Measurements from ENCODE around the gene STXBP6.

DNA sequence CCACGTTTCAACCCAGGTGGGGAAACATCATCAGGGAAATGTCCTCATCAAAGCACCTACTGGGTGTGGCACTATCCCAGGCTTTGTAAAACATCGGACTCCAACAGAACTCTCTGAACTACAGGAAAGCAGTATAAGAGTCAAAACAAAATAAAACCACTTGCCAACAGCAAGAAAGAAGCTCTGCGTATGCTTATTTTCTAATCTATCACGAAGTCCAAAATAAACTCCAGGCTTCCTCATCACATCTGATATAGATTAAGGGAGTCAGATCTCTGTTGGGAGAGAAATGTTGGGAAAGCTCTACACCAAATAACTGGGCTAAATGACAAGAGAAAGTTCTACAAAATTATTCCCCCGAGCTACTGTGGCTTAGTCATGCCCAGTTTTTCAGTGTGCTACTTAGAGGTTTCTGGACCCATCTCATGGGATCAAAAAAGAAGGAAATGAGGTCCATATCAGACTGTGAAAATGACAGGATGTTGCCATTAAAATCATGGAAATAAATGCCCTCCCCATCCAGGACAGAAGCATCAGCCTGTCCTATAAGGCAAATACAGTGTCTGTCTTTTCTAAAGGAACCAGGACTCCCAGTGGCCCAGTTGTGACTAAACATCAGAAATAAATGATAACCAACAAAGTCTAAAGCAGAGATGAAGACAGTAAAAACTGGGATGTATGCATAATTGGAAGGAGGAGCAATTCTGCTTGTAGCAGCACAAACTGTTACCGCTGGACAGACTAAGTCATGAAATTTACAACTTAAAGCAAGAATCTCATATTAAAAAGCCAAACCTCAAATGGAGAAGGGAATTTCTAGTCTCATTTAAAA, 149.5 kb downstream of the STXBP6 start:
- no peak for TF ChIP-seq RARB (CRISPR knock-in tag; IDR thresholded peaks at IDR 0.05)
- no peak for TF ChIP-seq OSR1 (CRISPR knock-in tag; IDR thresholded peaks at IDR 0.05)
- no peak for TF ChIP-seq PATZ1 (CRISPR knock-in tag; IDR thresholded peaks at IDR 0.05; ENCODE audit: borderline replicate concordance)
- no peak for TF ChIP-seq TOX (CRISPR knock-in tag; IDR thresholded peaks at IDR 0.05; ENCODE audit: borderline replicate concordance)
- TF ChIP-seq ZC3H10 (CRISPR knock-in tag; IDR thresholded peaks at IDR 0.05), result no peak
- TF ChIP-seq CSRNP3 (CRISPR knock-in tag; IDR thresholded peaks at IDR 0.05), result no peak
- TF ChIP-seq ESRRG (CRISPR knock-in tag; IDR thresholded peaks at IDR 0.05), result no peak
- no peak for TF ChIP-seq ZFP30 (CRISPR knock-in tag; IDR thresholded peaks at IDR 0.05)
- no peak for TF ChIP-seq CREB5 (CRISPR knock-in tag; IDR thresholded peaks at IDR 0.05; ENCODE audit: low read depth)
- no peak for TF ChIP-seq TCF4 (CRISPR knock-in tag; IDR thresholded peaks at IDR 0.05; ENCODE audit: borderline replicate concordance)
- no peak for TF ChIP-seq ARNTL (CRISPR knock-in tag; IDR thresholded peaks at IDR 0.05; ENCODE audit: borderline replicate concordance, low read depth)
- no peak for TF ChIP-seq ZFP3 (CRISPR knock-in tag; IDR thresholded peaks at IDR 0.05)
- no peak for TF ChIP-seq CSDC2 (CRISPR knock-in tag; IDR thresholded peaks at IDR 0.05)
